ENCODE measurements around the gene SLC22A24.

GRCh38 chr11:63142459-63142858 lies 1.6 kb downstream of the SLC22A24 start:
- TF ChIP-seq REST (IDR thresholded peaks at IDR 0.05; ENCODE audit: insufficient read depth in 1 of 2, low read depth in 2 of 2, low read length in 2 of 2) = no peak
- no peak for TF ChIP-seq FOXP2 (optimal IDR thresholded peaks at IDR 0.05; ENCODE audit: borderline replicate concordance, extremely low read depth, extremely low read length, insufficient read depth)
- no peak for TF ChIP-seq POLR2AphosphoS5 (IDR thresholded peaks at IDR 0.05; ENCODE audit: low read depth, low read length)
- TF ChIP-seq TAF1 (IDR thresholded peaks at IDR 0.05; ENCODE audit: borderline replicate concordance, insufficient read depth, low read length) = no peak
- no peak for TF ChIP-seq SIN3A (IDR thresholded peaks at IDR 0.05; ENCODE audit: borderline replicate concordance, insufficient read depth, low read length)
